Endometrial microvascular endothelial cells (primary cell): ENCODE results near the gene FPGS. TPM values are rescaled to one million over a fixed set of nuclear protein-coding genes. Genes with fewer than 3 reads are reported as not detected.

Experiments
- in situ Hi-C: cut with HindIII; loops from 2 replicates; pipeline ENCODE4 v1.10.0; 2017; ENCODE audit warnings: low sequenced_read_pairs, low pct_unique_long_range_greater_than_20kb; ENCODE audit errors: inconsistent ontology term
- total RNA-seq: library from RNA; depleted of rRNA; stranded (reverse); fragments of >200 nt; gene quantifications from one replicate; pipeline ENCODE4 v1.2.3, GENCODE V29; 2015; ENCODE audit errors: inconsistent ontology term

Gene FPGS
- total RNA-seq = 52.2 TPM

- in situ Hi-C loops = no loop called here
Measured at GRCh38 chr9:127802576-127803443, at the start of gene FPGS. Gene FPGS (plus strand): TSS chr9:127802882. CDS start chr9:127802925, 43 bp downstream.

- in situ Hi-C loops = loop anchor here (25.0 kb wide), 2 partner anchors 109 to 184 kb away; partner anchors contain the start of genes DPM2, ENG and PIP5KL1
Measured at GRCh38 chr9:127753148-127753547, 49.5 kb upstream of the FPGS start.

- in situ Hi-C loops = loop anchor here (25.0 kb wide), 2 partner anchors 109 to 184 kb away; partner anchors contain the start of genes DPM2, ENG and PIP5KL1
Measured at GRCh38 chr9:127753622-127754021, 49.1 kb upstream of the FPGS start.

- in situ Hi-C loops = loop anchor here (25.0 kb wide), 2 partner anchors 108 to 183 kb away; partner anchors contain the start of genes DPM2, ENG and PIP5KL1
Measured at GRCh38 chr9:127754099-127755060, 48.3 kb upstream of the FPGS start.

GRCh38 chr9:127755061-127756060 is 47.3 kb upstream of the FPGS start:
- in situ Hi-C loops = loop anchor here (25.0 kb wide), 2 partner anchors 107 to 182 kb away; partner anchors contain the start of genes DPM2, ENG and PIP5KL1

GRCh38 chr9:127756233-127756632 is 46.4 kb upstream of the FPGS start:
- in situ Hi-C loops = loop anchor here (25.0 kb wide), 2 partner anchors 106 to 181 kb away; partner anchors contain the start of genes DPM2, ENG and PIP5KL1

GRCh38 chr9:127756776-127757175 is 45.9 kb upstream of the FPGS start:
- in situ Hi-C loops = loop anchor here (25.0 kb wide), 2 partner anchors 106 to 181 kb away; partner anchors contain the start of genes DPM2, ENG and PIP5KL1

- in situ Hi-C loops = loop anchor here (25.0 kb wide), 2 partner anchors 103 to 178 kb away; partner anchors contain the start of genes DPM2, ENG and PIP5KL1
Measured at GRCh38 chr9:127758843-127759242, 43.8 kb upstream of the FPGS start.

GRCh38 chr9:127761061-127761460 is 41.6 kb upstream of the FPGS start:
- in situ Hi-C loops = loop anchor here (25.0 kb wide), 2 partner anchors 101 to 176 kb away; partner anchors contain the start of genes DPM2, ENG and PIP5KL1

- in situ Hi-C loops = loop anchor here (25.0 kb wide), 2 partner anchors 101 to 176 kb away; partner anchors contain the start of genes DPM2, ENG and PIP5KL1
Measured at GRCh38 chr9:127761491-127761956, 41.2 kb upstream of the FPGS start.

- in situ Hi-C loops = loop anchor here (25.0 kb wide), 2 partner anchors 100 to 175 kb away; partner anchors contain the start of genes DPM2, ENG and PIP5KL1
Measured at GRCh38 chr9:127762111-127762676, 40.5 kb upstream of the FPGS start.

GRCh38 chr9:127763918-127764384 is 38.7 kb upstream of the FPGS start:
- in situ Hi-C loops = loop anchor here (25.0 kb wide), 2 partner anchors 98 to 173 kb away; partner anchors contain the start of genes DPM2, ENG and PIP5KL1

GRCh38 chr9:127765418-127765817 is 37.3 kb upstream of the FPGS start:
- in situ Hi-C loops = loop anchor here (25.0 kb wide), 2 partner anchors 97 to 172 kb away; partner anchors contain the start of genes DPM2, ENG and PIP5KL1

- in situ Hi-C loops = loop anchor here (25.0 kb wide), 2 partner anchors 95 to 170 kb away; partner anchors contain the start of genes DPM2, ENG and PIP5KL1
Measured at GRCh38 chr9:127767410-127767809, 35.3 kb upstream of the FPGS start.

- in situ Hi-C loops = loop anchor here (25.0 kb wide), 2 partner anchors 94 to 169 kb away; partner anchors contain the start of genes DPM2, ENG and PIP5KL1
Measured at GRCh38 chr9:127767909-127768331, 34.8 kb upstream of the FPGS start.

GRCh38 chr9:127768698-127769097 is 34.0 kb upstream of the FPGS start:
- in situ Hi-C loops = loop anchor here (25.0 kb wide), 2 partner anchors 94 to 169 kb away; partner anchors contain the start of genes DPM2, ENG and PIP5KL1
